VCaP (cell line): ENCODE measurements around the gene OTOGL.

ENCODE experiments used
- H3K27ac ChIP-seq: fragments of 450-650 bp; 2 replicates; pipeline ENCODE4 v1.5.1; 2017
- CTCF ChIP-seq: fragments of 450-650 bp; conservative IDR thresholded peaks from 2 replicates; pipeline ENCODE4 v1.5.1; 2017; ENCODE audit warnings: mild to moderate bottlenecking, moderate library complexity

OTOGL gene

GRCh38 chr12:80359703-80360102 lies 260.4 kb downstream of the OTOGL start:
- no peak for TF ChIP-seq CTCF
- no peak overlapping the region for H3K27ac ChIP-seq

GRCh38 chr12:80364056-80364455 lies 264.7 kb downstream of the OTOGL start:
- no peak overlapping the region for H3K27ac ChIP-seq
- no peak for TF ChIP-seq CTCF

GRCh38 chr12:80373666-80374065 lies 274.3 kb downstream of the OTOGL start:
- no peak for TF ChIP-seq CTCF
- H3K27ac ChIP-seq: no peak overlapping the region

- TF ChIP-seq CTCF: no peak
- H3K27ac ChIP-seq: no peak overlapping the region
These were observed 275.3 kb downstream of the OTOGL start for GRCh38 chr12:80374615-80375014.

- H3K27ac ChIP-seq: no peak overlapping the region
- no peak for TF ChIP-seq CTCF
These were observed 277.9 kb downstream of the OTOGL start for GRCh38 chr12:80377140-80377794.

GRCh38 chr12:80381121-80381520 lies 281.8 kb downstream of the OTOGL start:
- TF ChIP-seq CTCF: no peak
- no peak overlapping the region for H3K27ac ChIP-seq

GRCh38 chr12:80382254-80382653 lies 282.9 kb downstream of the OTOGL start:
- no peak overlapping the region for H3K27ac ChIP-seq
- TF ChIP-seq CTCF: no peak
